Astrocyte (in vitro differentiated cells and primary cell): ENCODE data around the gene RNGTT.
"Not testable (repeated sequence)": the region's sequence is repeated elsewhere in the genome, so short reads cannot be mapped to it uniquely, and the experiment has no call there.

Source experiments
- CTCF ChIP-seq: IDR thresholded peaks from 2 replicates; pipeline ENCODE4 v1.5.1; 2011; ENCODE audit warnings: low read depth, mild to moderate bottlenecking, inconsistent platforms, low read length, moderate library complexity; ENCODE audit not compliant: insufficient read depth
- EZH2 ChIP-seq: IDR thresholded peaks from 2 replicates; pipeline ENCODE4 v1.6.1; 2012; ENCODE audit warnings: mild to moderate bottlenecking, low read length, inconsistent platforms; ENCODE audit not compliant: insufficient read depth

DNA sequence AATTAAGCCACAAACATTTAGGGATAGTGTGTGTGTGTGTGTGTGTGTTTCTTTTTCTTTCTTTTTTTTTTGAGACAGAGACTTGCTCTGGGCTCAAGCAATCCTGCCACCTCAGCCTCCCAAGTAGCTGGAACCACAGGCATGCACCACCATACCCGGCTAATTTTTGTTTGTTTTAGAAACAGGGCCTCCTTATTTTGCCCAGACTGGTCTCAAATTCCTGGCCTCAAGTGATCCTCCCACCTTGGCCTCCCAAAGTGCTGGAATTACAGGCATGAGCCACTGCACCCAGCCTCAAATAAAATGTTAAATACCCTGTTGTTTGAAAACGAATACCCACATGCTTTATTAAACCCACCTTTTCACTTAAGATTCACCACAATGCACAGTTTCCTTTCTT lies 195.3 kb downstream of the RNGTT start:
- not testable (repeated sequence) for TF ChIP-seq CTCF, EZH2
